Fibroblast of lung (primary cell): ENCODE measurements around the gene KCNK15.

Experiments used
- EZH2 ChIP-seq: IDR thresholded peaks from 2 replicates; pipeline ENCODE4 v1.5.1; 2012; ENCODE audit warnings: low read length, control low read depth, mild to moderate bottlenecking; ENCODE audit errors: missing control alignments
- TF ChIP-seq, protein P1 (sequence below), 2 donors: IDR thresholded peaks in 1 of 2; conservative IDR thresholded peaks in 1 of 2; 1 replicate in 1 of 2; 2 replicates in 1 of 2; pipeline ENCODE4 v1.5.1; 2011 to 2012; ENCODE audit warnings: low read length in 2 of 2, control low read depth in 1 of 2, inconsistent platforms in 1 of 2, low read depth in 1 of 2, mild to moderate bottlenecking in 1 of 2

DNA sequence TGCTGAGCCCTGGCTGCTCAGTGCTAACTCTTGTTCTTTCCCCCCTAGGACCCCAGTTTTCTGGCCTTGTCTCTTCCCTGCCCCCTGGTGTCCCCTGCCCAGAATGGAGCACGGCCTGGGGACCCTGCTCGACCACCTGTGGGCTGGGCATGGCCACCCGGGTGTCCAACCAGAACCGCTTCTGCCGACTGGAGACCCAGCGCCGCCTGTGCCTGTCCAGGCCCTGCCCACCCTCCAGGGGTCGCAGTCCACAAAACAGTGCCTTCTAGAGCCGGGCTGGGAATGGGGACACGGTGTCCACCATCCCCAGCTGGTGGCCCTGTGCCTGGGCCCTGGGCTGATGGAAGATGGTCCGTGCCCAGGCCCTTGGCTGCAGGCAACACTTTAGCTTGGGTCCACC is 18.6 kb upstream of the KCNK15 start:
- TF ChIP-seq, protein P1, sequence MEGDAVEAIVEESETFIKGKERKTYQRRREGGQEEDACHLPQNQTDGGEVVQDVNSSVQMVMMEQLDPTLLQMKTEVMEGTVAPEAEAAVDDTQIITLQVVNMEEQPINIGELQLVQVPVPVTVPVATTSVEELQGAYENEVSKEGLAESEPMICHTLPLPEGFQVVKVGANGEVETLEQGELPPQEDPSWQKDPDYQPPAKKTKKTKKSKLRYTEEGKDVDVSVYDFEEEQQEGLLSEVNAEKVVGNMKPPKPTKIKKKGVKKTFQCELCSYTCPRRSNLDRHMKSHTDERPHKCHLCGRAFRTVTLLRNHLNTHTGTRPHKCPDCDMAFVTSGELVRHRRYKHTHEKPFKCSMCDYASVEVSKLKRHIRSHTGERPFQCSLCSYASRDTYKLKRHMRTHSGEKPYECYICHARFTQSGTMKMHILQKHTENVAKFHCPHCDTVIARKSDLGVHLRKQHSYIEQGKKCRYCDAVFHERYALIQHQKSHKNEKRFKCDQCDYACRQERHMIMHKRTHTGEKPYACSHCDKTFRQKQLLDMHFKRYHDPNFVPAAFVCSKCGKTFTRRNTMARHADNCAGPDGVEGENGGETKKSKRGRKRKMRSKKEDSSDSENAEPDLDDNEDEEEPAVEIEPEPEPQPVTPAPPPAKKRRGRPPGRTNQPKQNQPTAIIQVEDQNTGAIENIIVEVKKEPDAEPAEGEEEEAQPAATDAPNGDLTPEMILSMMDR (conservative IDR thresholded peaks at IDR 0.05 in 1 of 2, IDR thresholded peaks at IDR 0.05 in 1 of 2; ENCODE audit: low read depth in 1 of 2, low read length in 2 of 2), result no peak
- no peak for TF ChIP-seq EZH2
